IMR-90 (cell line): ENCODE data around the gene NRXN2. TPM values are rescaled to one million over a fixed set of nuclear protein-coding genes. Genes with fewer than 3 reads are reported as not detected.

Experiments used
- ATAC-seq: fragments of 200-7000 bp; cut with Tn5 transposase; 2 replicates; pipeline ENCODE4 v1.9.1; 2020; ENCODE audit warnings: low read depth, mild to moderate bottlenecking, moderate library complexity
- BruUV-seq: library from RNA; stranded (reverse); fragments of 400-500 nt; replicated peaks from 2 replicates; lab custom pipeline; 2021; lab: Mats Ljungman, UMichigan
- CTCF ChIA-PET: fragments of 300-600 bp; formaldehyde crosslinking; extraction: SDS; loops from one replicate; lab custom pipeline; 2021; ENCODE audit warnings: antibody characterized with exemption; lab: Yijun Ruan, JAX
- POLR2A ChIA-PET: fragments of 300-600 bp; sonication (Branson Sonifier 250); formaldehyde crosslinking; loops from one replicate; lab custom pipeline; 2022; ENCODE audit warnings: antibody characterized with exemption; ENCODE audit not compliant: unreplicated experiment; lab: Charles Lee
- DNase-seq: peaks from one replicate; pipeline ENCODE4 v3.0.0; 2013
- H2AFZ ChIP-seq: replicated peaks from 2 replicates; pipeline ENCODE3; 2013; ENCODE audit warnings: low read length, mild to moderate bottlenecking; ENCODE audit not compliant: poor library complexity
- H2AK5ac ChIP-seq: 2 replicates; pipeline ENCODE4 v1.6.1; 2013; ENCODE audit warnings: low read depth, low read length, inconsistent platforms
- H2AK9ac ChIP-seq: replicated peaks from 2 replicates; pipeline ENCODE3; 2013; ENCODE audit warnings: mild to moderate bottlenecking, low read depth, low read length, moderate library complexity; ENCODE audit not compliant: poor library complexity
- H2BK120ac ChIP-seq: 2 replicates; pipeline ENCODE4 v1.6.1; 2013; ENCODE audit warnings: low read depth, low read length, inconsistent platforms
- H2BK15ac ChIP-seq: 3 replicates; pipeline ENCODE4 v1.6.1; 2013; ENCODE audit warnings: low read depth, low read length, inconsistent platforms
- H2BK20ac ChIP-seq: 2 replicates; pipeline ENCODE4 v1.6.1; 2013; ENCODE audit warnings: low read depth, mild to moderate bottlenecking, inconsistent platforms, low read length, moderate library complexity
- H2BK5ac ChIP-seq: 2 replicates; pipeline ENCODE4 v1.6.1; 2013; ENCODE audit warnings: mild to moderate bottlenecking, low read depth, low read length, inconsistent platforms; ENCODE audit not compliant: poor library complexity, severe bottlenecking
- H3K14ac ChIP-seq: replicated peaks from 2 replicates; pipeline ENCODE4 v1.6.1; 2013; ENCODE audit warnings: low read depth, low read length, inconsistent platforms
- H3K18ac ChIP-seq: 2 replicates; pipeline ENCODE4 v1.6.1; 2013; ENCODE audit warnings: low read depth, low read length, control low read depth
- H3K23ac ChIP-seq: 2 replicates; pipeline ENCODE4 v1.6.1; 2013; ENCODE audit warnings: low read depth, low read length, inconsistent platforms
- H3K27ac ChIP-seq: 2 replicates; pipeline ENCODE4 v1.5.1; 2013; ENCODE audit warnings: mild to moderate bottlenecking, control low read depth, low read length; ENCODE audit not compliant: insufficient read depth
- H3K27me3 ChIP-seq: 2 replicates; pipeline ENCODE4 v1.6.1; 2013; ENCODE audit warnings: low read length; ENCODE audit not compliant: control insufficient read depth, insufficient read depth
- H3K36me3 ChIP-seq: 2 replicates; pipeline ENCODE4 v1.6.1; 2013; ENCODE audit warnings: low read length, mixed read lengths; ENCODE audit not compliant: control insufficient read depth, insufficient read depth
- H3K4ac ChIP-seq: 2 replicates; pipeline ENCODE4 v1.6.1; 2013; ENCODE audit warnings: low read depth, low read length, inconsistent platforms
- H3K4me1 ChIP-seq: 2 replicates; pipeline ENCODE4 v1.6.1; 2013; ENCODE audit warnings: low read length, mixed read lengths; ENCODE audit not compliant: control insufficient read depth, insufficient read depth
- H3K4me2 ChIP-seq: 2 replicates; pipeline ENCODE4 v1.6.1; 2013; ENCODE audit warnings: low read depth, mild to moderate bottlenecking, control low read depth, low read length, moderate library complexity
- H3K4me3 ChIP-seq: 2 replicates; pipeline ENCODE4 v1.5.1; 2013; ENCODE audit warnings: low read depth, mild to moderate bottlenecking, control low read depth, low read length, moderate library complexity; ENCODE audit not compliant: insufficient read depth
- H3K56ac ChIP-seq: 2 replicates; pipeline ENCODE4 v1.6.1; 2013; ENCODE audit warnings: low read length, inconsistent platforms; ENCODE audit not compliant: insufficient read depth; ENCODE audit errors: extremely low read depth
- H3K79me1 ChIP-seq, 2 experiments: 2 replicates each; pipeline ENCODE4 v1.6.1; 2013; ENCODE audit warnings: low read length in 2 of 2, inconsistent platforms in 1 of 2, low read depth in 1 of 2
- H3K9ac ChIP-seq: 2 replicates; pipeline ENCODE4 v1.6.1; 2013; ENCODE audit warnings: low read depth, low read length, control low read depth
- H3K9me1 ChIP-seq: 2 replicates; pipeline ENCODE4 v1.6.1; 2013; ENCODE audit warnings: low read length, inconsistent platforms; ENCODE audit not compliant: insufficient read depth
- H3K9me3 ChIP-seq: 2 replicates; pipeline ENCODE4 v1.6.1; 2013; ENCODE audit warnings: low read length; ENCODE audit not compliant: control insufficient read depth, insufficient read depth
- H4K20me1 ChIP-seq: 2 replicates; pipeline ENCODE4 v1.6.1; 2013; ENCODE audit warnings: low read length, inconsistent platforms; ENCODE audit not compliant: insufficient read depth
- H4K5ac ChIP-seq: 2 replicates; pipeline ENCODE4 v1.6.1; 2013; ENCODE audit warnings: mild to moderate bottlenecking, low read depth, low read length, control low read depth
- H4K8ac ChIP-seq, 2 experiments: 2 replicates each; pipeline ENCODE4 v1.6.1; 2013; ENCODE audit warnings: low read depth in 2 of 2, low read length in 2 of 2, control low read depth in 1 of 2, inconsistent platforms in 1 of 2
- H4K91ac ChIP-seq: 2 replicates; pipeline ENCODE4 v1.6.1; 2013; ENCODE audit warnings: low read depth, low read length, inconsistent platforms; ENCODE audit not compliant: insufficient read depth
- BHLHE40 ChIP-seq: fragments of 150-350 bp; IDR thresholded peaks from 2 replicates; pipeline ENCODE4 v1.6.1; 2016; ENCODE audit warnings: mild to moderate bottlenecking, low read depth, low read length
- CHD1 ChIP-seq: IDR thresholded peaks from 2 replicates; pipeline ENCODE4 v1.6.1; 2012; ENCODE audit warnings: low read depth, low read length, improper control_type of control experiment
- MAZ ChIP-seq: IDR thresholded peaks from 2 replicates; pipeline ENCODE4 v1.6.1; 2012; ENCODE audit warnings: low read depth, mild to moderate bottlenecking, low read length, improper control_type of control experiment, moderate library complexity, borderline replicate concordance
- MXI1 ChIP-seq: IDR thresholded peaks from 2 replicates; pipeline ENCODE4 v1.6.1; 2012; ENCODE audit warnings: low read depth, mild to moderate bottlenecking, low read length, moderate library complexity, borderline replicate concordance
- NFE2L2 ChIP-seq: fragments of 150-350 bp; IDR thresholded peaks from 2 replicates; pipeline ENCODE4 v1.6.1; 2016; ENCODE audit warnings: low read depth, mild to moderate bottlenecking, low read length
- POLR2A ChIP-seq: IDR thresholded peaks from 2 replicates; pipeline ENCODE4 v1.6.1; 2012; ENCODE audit warnings: mild to moderate bottlenecking, low read depth, low read length
- SMC3 ChIP-seq: fragments of 150-350 bp; IDR thresholded peaks from 2 replicates; pipeline ENCODE4 v1.6.1; 2016; ENCODE audit warnings: low read depth, mild to moderate bottlenecking, antibody characterized with exemption, low read length, moderate library complexity
- WGBS, 2 experiments: methylation state at CpG; one replicate each; pipeline versions ENCODE4 v1.1.5 to v1.1.7; 2013; ENCODE audit warnings: missing lambda C conversion rate in 2 of 2; ENCODE audit not compliant: insufficient read length in 1 of 2; ENCODE audit errors: extremely low coverage in 2 of 2; 5-methylcytosine and 5-hydroxymethylcytosine counted together
- dilution Hi-C: fragments of 300-500 bp; cut with HindIII; formaldehyde crosslinking; loops from one replicate; pipeline ENCODE4 v1.14.3; 2018; ENCODE audit warnings: low sequenced_read_pairs; ENCODE audit not compliant: unreplicated experiment
- in situ Hi-C: fragments of 300-500 bp; cut with MboI; formaldehyde crosslinking; loops from 3 replicates; pipeline ENCODE4 v1.14.3; 2019; ENCODE audit warnings: low sequenced_read_pairs, inconsistent platforms, mixed read lengths
- intact Hi-C: fragments of 100-400 bp; cut with micrococcal nuclease; formaldehyde crosslinking; loops from 2 replicates; pipeline ENCODE4 v1.10.0; 2022
- polyA plus RNA-seq, 3 experiments: library from polyadenylated mRNA; depleted of rRNA; stranded (reverse); fragments of >200 nt; gene quantifications; 2 replicates each; pipeline ENCODE4 v1.2.3, GENCODE V29; 2012; ENCODE audit warnings: low replicate concordance in 1 of 3
- total RNA-seq: library from RNA; depleted of rRNA; stranded (reverse); fragments of >200 nt; gene quantifications from 2 replicates; pipeline ENCODE4 v1.2.3, GENCODE V29; 2012
- TF ChIP-seq, protein P1 (sequence below): conservative IDR thresholded peaks from 2 replicates; pipeline ENCODE4 v1.5.1; 2012; ENCODE audit warnings: mild to moderate bottlenecking, low read depth, low read length, improper control_type of control experiment
- TF ChIP-seq, protein P2 (sequence below): fragments of 150-350 bp; IDR thresholded peaks from 2 replicates; pipeline ENCODE4 v1.6.1; 2017; ENCODE audit warnings: mild to moderate bottlenecking, antibody characterized with exemption, low read length, low read depth
- TF ChIP-seq, protein P3 (sequence below): fragments of 150-350 bp; IDR thresholded peaks from 2 replicates; pipeline ENCODE4 v1.6.1; 2016; ENCODE audit warnings: low read depth, mild to moderate bottlenecking, low read length, moderate library complexity, borderline replicate concordance

NRXN2 gene
- total and polyA plus RNA-seq, 2 of the 4 experiments (the other 2 are of a cell fraction): 0.18 to 0.22 TPM

DNA sequence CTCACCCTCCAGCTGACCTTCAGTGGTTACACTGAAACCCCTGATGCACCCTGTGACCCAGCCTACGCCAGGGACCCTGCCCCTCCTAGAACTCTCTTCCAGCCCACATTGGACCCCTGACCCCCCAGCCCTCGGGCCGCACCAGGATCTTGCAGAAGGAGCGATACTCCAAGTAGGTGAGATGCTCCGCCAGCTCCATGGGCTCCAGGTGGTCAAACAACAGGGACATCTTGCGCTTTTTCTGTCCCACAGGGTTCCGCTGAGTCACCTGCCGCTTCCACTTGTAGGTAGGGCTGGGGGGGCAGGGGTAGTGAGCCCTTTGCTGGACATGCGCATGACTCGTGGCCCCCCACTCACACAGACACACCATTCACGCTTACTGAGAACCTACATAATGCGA is 16.9 kb upstream of the NRXN2 start:
- Histone ChIP-seq H3K18ac (no peak overlapping the region), H3K14ac (no peak overlapping the region), H2BK20ac (no peak overlapping the region), H3K9ac (no peak overlapping the region), H3K4me1 (peaks cover 6% of the 10 kb centered on the region), H2AK5ac (no peak overlapping the region), H3K4me3 (no peak overlapping the region), H2BK5ac (no peak overlapping the region), H3K36me3 (no peaks in the 10 kb centered on the region), H3K27me3 (peaks cover 86% of the 10 kb centered on the region), H3K9me3 (no peaks in the 10 kb centered on the region), H3K4ac (no peak overlapping the region), H3K79me1 (no peaks in the 10 kb centered on the region), H2BK15ac (no peak overlapping the region), H3K4me2 (no peak overlapping the region), H2AFZ (no peak overlapping the region), H4K8ac (no peak overlapping the region), H3K27ac (no peak overlapping the region), H2BK120ac (no peak overlapping the region), H3K23ac (no peak overlapping the region), H4K20me1 (no peaks in the 10 kb centered on the region; the same call in 1 of the 2 replicates), H4K5ac (no peak overlapping the region), H3K9me1 (no peaks in the 10 kb centered on the region), H3K56ac (no peak overlapping the region), H4K91ac (no peak overlapping the region), H2AK9ac (no peak overlapping the region)
- ChIA-PET CTCF (no interaction called here), POLR2A (no interaction called here)
- dilution Hi-C loops (no loop called here), in situ Hi-C loops (no loop called here), intact Hi-C loops (no loop called here)
- DNase-seq: no peak
- no peak for ATAC-seq
- BruUV-seq: no TSS peak
- WGBS, 2 experiments: 40% methylated on average over 1 of the region's 12 CpGs; no CpG with 5 or more reads in 1 of the 2 experiments
- TF ChIP-seq, protein P1, sequence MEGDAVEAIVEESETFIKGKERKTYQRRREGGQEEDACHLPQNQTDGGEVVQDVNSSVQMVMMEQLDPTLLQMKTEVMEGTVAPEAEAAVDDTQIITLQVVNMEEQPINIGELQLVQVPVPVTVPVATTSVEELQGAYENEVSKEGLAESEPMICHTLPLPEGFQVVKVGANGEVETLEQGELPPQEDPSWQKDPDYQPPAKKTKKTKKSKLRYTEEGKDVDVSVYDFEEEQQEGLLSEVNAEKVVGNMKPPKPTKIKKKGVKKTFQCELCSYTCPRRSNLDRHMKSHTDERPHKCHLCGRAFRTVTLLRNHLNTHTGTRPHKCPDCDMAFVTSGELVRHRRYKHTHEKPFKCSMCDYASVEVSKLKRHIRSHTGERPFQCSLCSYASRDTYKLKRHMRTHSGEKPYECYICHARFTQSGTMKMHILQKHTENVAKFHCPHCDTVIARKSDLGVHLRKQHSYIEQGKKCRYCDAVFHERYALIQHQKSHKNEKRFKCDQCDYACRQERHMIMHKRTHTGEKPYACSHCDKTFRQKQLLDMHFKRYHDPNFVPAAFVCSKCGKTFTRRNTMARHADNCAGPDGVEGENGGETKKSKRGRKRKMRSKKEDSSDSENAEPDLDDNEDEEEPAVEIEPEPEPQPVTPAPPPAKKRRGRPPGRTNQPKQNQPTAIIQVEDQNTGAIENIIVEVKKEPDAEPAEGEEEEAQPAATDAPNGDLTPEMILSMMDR: no peak
- TF ChIP-seq BHLHE40: no peak
- no peak for TF ChIP-seq POLR2A
- no peak for TF ChIP-seq NFE2L2
- no peak for TF ChIP-seq MXI1
- TF ChIP-seq CHD1: no peak
- TF ChIP-seq MAZ: no peak
- no peak for TF ChIP-seq SMC3
- TF ChIP-seq, protein P2, sequence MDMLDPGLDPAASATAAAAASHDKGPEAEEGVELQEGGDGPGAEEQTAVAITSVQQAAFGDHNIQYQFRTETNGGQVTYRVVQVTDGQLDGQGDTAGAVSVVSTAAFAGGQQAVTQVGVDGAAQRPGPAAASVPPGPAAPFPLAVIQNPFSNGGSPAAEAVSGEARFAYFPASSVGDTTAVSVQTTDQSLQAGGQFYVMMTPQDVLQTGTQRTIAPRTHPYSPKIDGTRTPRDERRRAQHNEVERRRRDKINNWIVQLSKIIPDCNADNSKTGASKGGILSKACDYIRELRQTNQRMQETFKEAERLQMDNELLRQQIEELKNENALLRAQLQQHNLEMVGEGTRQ: no peak
- TF ChIP-seq, protein P3, sequence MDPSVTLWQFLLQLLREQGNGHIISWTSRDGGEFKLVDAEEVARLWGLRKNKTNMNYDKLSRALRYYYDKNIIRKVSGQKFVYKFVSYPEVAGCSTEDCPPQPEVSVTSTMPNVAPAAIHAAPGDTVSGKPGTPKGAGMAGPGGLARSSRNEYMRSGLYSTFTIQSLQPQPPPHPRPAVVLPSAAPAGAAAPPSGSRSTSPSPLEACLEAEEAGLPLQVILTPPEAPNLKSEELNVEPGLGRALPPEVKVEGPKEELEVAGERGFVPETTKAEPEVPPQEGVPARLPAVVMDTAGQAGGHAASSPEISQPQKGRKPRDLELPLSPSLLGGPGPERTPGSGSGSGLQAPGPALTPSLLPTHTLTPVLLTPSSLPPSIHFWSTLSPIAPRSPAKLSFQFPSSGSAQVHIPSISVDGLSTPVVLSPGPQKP: no peak
